Ishikawa (cell line): ENCODE measurements around the gene ZNF70.
A peak's percentile ranks its signal among the peaks of the same experiment; 100 is the strongest.

Source experiments
- CEBPB ChIP-seq: IDR thresholded peaks from 2 replicates; pipeline ENCODE4 v1.6.1; 2012
- CREB1 ChIP-seq: IDR thresholded peaks from 2 replicates; pipeline ENCODE4 v1.6.1; 2012; ENCODE audit warnings: low read depth
- EGR1 ChIP-seq: IDR thresholded peaks from 2 replicates; pipeline ENCODE4 v1.6.1; 2012
- EP300 ChIP-seq: IDR thresholded peaks from 2 replicates; pipeline ENCODE4 v1.6.1; 2012; ENCODE audit warnings: borderline replicate concordance
- FOXM1 ChIP-seq: IDR thresholded peaks from 2 replicates; pipeline ENCODE4 v1.6.1; 2012; ENCODE audit warnings: low read depth, borderline replicate concordance
- MAX ChIP-seq: IDR thresholded peaks from 2 replicates; pipeline ENCODE4 v1.6.1; 2012
- NFIC ChIP-seq: IDR thresholded peaks from 2 replicates; pipeline ENCODE4 v1.6.1; 2012
- RAD21 ChIP-seq: IDR thresholded peaks from 2 replicates; pipeline ENCODE4 v1.6.1; 2012; ENCODE audit warnings: low read depth
- REST ChIP-seq: IDR thresholded peaks from 2 replicates; pipeline ENCODE4 v1.6.1; 2012; ENCODE audit warnings: low read depth, mild to moderate bottlenecking
- TAF1 ChIP-seq: IDR thresholded peaks from 2 replicates; pipeline ENCODE4 v1.6.1; 2012; ENCODE audit warnings: low read depth, mild to moderate bottlenecking
- TCF12 ChIP-seq: IDR thresholded peaks from 2 replicates; pipeline ENCODE4 v1.6.1; 2012; ENCODE audit warnings: low read depth
- TEAD4 ChIP-seq: IDR thresholded peaks from 2 replicates; pipeline ENCODE4 v1.6.1; 2012
- USF1 ChIP-seq: IDR thresholded peaks from 2 replicates; pipeline ENCODE4 v1.6.1; 2012
- YY1 ChIP-seq: IDR thresholded peaks from 2 replicates; pipeline ENCODE4 v1.6.1; 2012; ENCODE audit warnings: low read depth
- ZBTB7A ChIP-seq: IDR thresholded peaks from 2 replicates; pipeline ENCODE4 v1.6.1; 2012; ENCODE audit warnings: low read depth

ZNF70 gene

GRCh38 chr22:23750714-23751440, at the start of gene ZNF70:
TSS of gene ZNF70 (minus strand) at chr22:23751112. CDS start at chr22:23745140, 5,972 bp downstream.
- TF ChIP-seq EGR1 (no peak), CREB1 (no peak), RAD21 (no peak), NFIC (0 out of 2 replicates have a peak, but pooled peaks have one; percentile 19), TCF12 (peak; percentile 13; the same call in 1 of the 2 replicates), ZBTB7A (peak; percentile 49; the same call in 1 of the 2 replicates), FOXM1 (no peak), EP300 (no peak), USF1 (no peak), CEBPB (no peak), TAF1 (no peak; the same call in none of the 2 replicates), REST (no peak), MAX (peak; percentile 39; the same call in 1 of the 2 replicates), YY1 (no peak), TEAD4 (no peak)

- no peak for TF ChIP-seq TEAD4
Measured at GRCh38 chr22:23796461-23796860, 45.5 kb upstream of the ZNF70 start.

- TF ChIP-seq NFIC (no peak), RAD21 (no peak), EP300 (no peak), FOXM1 (no peak), TEAD4 (no peak), USF1 (no peak)
Measured at GRCh38 chr22:23793326-23793725, 42.4 kb upstream of the ZNF70 start.

GRCh38 chr22:23791738-23792645, 41.1 kb upstream of the ZNF70 start:
- no peak for TF ChIP-seq TAF1
- TF ChIP-seq EGR1 = no peak
- no peak for TF ChIP-seq MAX
- no peak for TF ChIP-seq REST
- TF ChIP-seq EP300 = no peak
- no peak for TF ChIP-seq YY1
- no peak for TF ChIP-seq FOXM1
- no peak for TF ChIP-seq CEBPB
- no peak for TF ChIP-seq USF1
- no peak for TF ChIP-seq TEAD4
- no peak for TF ChIP-seq NFIC

GRCh38 chr22:23790819-23791737, 40.2 kb upstream of the ZNF70 start:
- TF ChIP-seq NFIC (no peak), TEAD4 (no peak), REST (no peak), EGR1 (no peak), EP300 (no peak), ZBTB7A (no peak), CEBPB (no peak), TCF12 (no peak), CREB1 (no peak), YY1 (no peak), RAD21 (no peak), TAF1 (no peak), MAX (no peak), USF1 (no peak), FOXM1 (no peak)
